GM21717 (cell line): ENCODE results near the gene P3H3.
"Not testable (repeated sequence)": the region's sequence is repeated elsewhere in the genome, so short reads cannot be mapped to it uniquely, and the experiment has no call there.

Experiments used
- ATAC-seq: cut with Tn5 transposase; IDR thresholded peaks from one replicate; pipeline ENCODE4 v1.9.1; 2021; ENCODE audit warnings: mild to moderate bottlenecking, moderate library complexity; ENCODE audit not compliant: unreplicated experiment

The P3H3 gene

DNA sequence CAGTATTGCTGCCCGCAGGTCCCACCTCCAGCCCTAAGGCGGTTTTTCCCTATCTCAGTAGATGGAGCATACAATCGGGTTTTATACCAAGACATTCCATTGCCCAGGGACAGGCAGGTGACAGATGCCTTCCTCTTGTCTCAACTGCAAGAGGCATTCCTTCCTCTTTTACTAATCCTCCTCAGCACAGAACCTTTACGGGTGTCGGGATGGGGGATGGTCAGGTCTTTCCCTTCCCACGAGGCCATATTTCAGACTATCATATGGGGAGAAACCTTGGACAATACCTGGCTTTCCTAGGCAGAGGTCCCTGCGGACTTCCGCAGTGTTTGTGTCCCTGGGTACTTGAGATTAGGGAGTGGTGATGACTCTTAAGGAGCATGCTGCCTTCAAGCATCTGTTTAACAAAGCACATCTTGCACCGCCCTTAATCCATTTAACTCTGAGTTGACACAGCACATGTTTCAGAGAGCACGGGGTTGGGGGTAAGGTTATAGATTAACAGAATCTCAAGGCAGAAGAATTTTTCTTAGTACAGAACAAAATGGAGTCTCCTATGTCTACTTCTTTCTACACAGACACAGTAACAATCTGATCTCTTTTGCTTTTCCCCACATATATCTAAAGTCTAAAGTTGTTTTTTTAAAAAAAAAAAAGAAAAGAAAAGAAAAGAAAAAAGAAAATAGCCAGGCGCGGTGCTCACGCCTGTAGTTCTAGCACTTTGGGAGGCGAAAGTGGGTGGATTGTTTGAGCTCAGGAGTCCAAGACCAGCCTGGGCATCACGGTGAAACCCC is 58.2 kb downstream of the P3H3 start:
- ATAC-seq = not testable (repeated sequence)

DNA sequence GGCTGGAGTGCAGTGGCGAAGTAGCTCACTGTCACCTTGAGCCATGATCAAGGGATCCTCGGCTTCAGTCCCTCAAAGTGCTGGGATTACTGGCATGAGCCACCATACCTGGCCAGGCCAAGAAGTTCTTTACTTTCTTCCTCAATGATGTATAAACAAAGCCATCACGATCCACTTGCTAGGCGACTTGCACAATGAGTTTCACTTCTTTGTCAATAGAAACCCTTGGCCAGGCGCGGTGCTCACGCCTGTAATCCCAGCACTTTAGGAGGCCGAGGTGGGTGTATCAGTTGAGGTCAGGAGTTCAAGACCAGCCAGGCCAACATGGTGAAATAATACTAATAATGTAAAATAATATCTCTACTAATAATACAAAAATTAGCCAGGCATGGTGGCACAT is 59.3 kb downstream of the P3H3 start:
- ATAC-seq = no peak

DNA sequence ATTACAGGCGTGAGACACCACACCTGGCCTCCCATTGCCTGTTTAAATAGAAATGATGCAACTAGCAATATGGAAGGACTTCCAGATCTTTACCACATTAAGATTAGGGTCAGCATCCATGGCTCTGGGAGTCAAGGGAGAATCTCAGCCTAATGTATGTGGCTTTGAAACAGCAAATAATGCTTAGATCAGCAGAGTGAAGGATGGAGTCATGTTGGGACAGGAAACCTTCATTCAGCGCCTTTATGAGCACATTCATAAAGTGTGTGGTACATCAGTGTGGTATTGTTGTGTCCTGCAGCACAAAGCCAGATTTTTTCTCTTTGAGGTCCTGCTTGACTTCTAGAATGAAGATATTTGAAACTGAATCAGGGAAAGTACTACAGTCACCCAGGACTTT is 60.2 kb downstream of the P3H3 start:
- no peak for ATAC-seq

DNA sequence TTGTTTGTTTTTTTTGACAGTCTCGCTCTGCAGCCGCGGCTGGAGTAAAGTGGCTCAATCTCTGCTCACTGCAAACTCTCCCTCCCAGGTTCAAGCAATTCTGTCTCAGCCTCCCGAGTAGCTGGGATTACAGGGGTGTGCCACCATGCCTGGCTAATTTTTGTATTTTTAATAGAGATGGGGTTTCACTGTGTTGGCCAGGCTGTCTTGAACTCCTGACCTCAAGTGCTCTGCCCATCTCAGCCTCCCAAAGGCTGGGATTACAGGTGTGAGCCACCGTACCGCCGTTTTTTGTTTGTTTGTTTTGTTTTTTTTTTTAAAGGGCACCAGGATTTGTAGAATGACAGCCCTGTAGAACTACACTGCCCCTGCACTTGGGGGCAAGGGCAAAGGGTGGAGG is 60.6 kb downstream of the P3H3 start:
- not testable (repeated sequence) for ATAC-seq
